Keratinocyte (primary cell): ENCODE results near the gene FAM174A. TPM values are rescaled to one million over a fixed set of nuclear protein-coding genes. Genes with fewer than 3 reads are reported as not detected.
A peak's percentile ranks its signal among the peaks of the same experiment; 100 is the strongest.

Experiments
- DNase-seq: peaks from one replicate; pipeline ENCODE4 v3.0.0-alpha.2; 2011; ENCODE audit warnings: low read depth, missing footprints, low spot score
- FAIRE-seq: peaks from 2 replicates; lab custom pipeline; 2011; peaks lifted over from hg19 to GRCh38; lab: Jason Lieb, UNC
- H2AFZ ChIP-seq: 2 replicates; pipeline ENCODE4 v1.6.0; 2012; ENCODE audit warnings: low read length, control low read depth, inconsistent platforms; ENCODE audit not compliant: control insufficient read depth
- H3K27ac ChIP-seq: 2 replicates; pipeline ENCODE4 v1.5.1; 2011; ENCODE audit warnings: low read length; ENCODE audit not compliant: control insufficient read depth, insufficient read depth
- H3K27me3 ChIP-seq: 3 replicates; pipeline ENCODE4 v1.6.0; 2011; ENCODE audit warnings: low read length; ENCODE audit not compliant: control insufficient read depth, insufficient read depth; ENCODE audit errors: extremely low read depth
- H3K36me3 ChIP-seq, 2 experiments: 2 replicates in 1 of 2; 3 replicates in 1 of 2; pipeline ENCODE4 v1.5.1; 2011; ENCODE audit warnings: low read length in 2 of 2, mild to moderate bottlenecking in 1 of 2; ENCODE audit not compliant: control insufficient read depth in 2 of 2, insufficient read depth in 2 of 2; ENCODE audit errors: extremely low read depth in 1 of 2
- H3K4me1 ChIP-seq: 3 replicates; pipeline ENCODE4 v1.5.1; 2011; ENCODE audit warnings: low read length; ENCODE audit not compliant: control insufficient read depth, insufficient read depth; ENCODE audit errors: extremely low read depth
- H3K4me2 ChIP-seq: 3 replicates; pipeline ENCODE4 v1.6.0; 2011; ENCODE audit warnings: low read depth, low read length; ENCODE audit not compliant: control insufficient read depth, insufficient read depth; ENCODE audit errors: extremely low read depth
- H3K4me3 ChIP-seq, 3 experiments: fragments of 200-600 bp in 1 of 3; sonication (generic) in 1 of 3; 2 replicates in 2 of 3; 3 replicates in 1 of 3; pipeline ENCODE4 v1.5.1; 2011 to 2016; ENCODE audit warnings: low read length in 3 of 3, mild to moderate bottlenecking in 3 of 3, control low read depth in 2 of 3, inconsistent platforms in 1 of 3, low read depth in 1 of 3, mixed read lengths in 1 of 3, mixed run types in 1 of 3, moderate library complexity in 1 of 3; ENCODE audit not compliant: control insufficient read depth in 2 of 3, insufficient read depth in 2 of 3; ENCODE audit errors: extremely low read depth in 1 of 3
- H3K79me2 ChIP-seq: 2 replicates; pipeline ENCODE4 v1.6.0; 2012; ENCODE audit warnings: low read length; ENCODE audit not compliant: control insufficient read depth, insufficient read depth
- H3K9ac ChIP-seq: 3 replicates; pipeline ENCODE4 v1.6.0; 2011; ENCODE audit warnings: low read length; ENCODE audit not compliant: control insufficient read depth, insufficient read depth; ENCODE audit errors: extremely low read depth
- H3K9me1 ChIP-seq: 3 replicates; pipeline ENCODE4 v1.6.0; 2011; ENCODE audit warnings: low read length; ENCODE audit not compliant: control insufficient read depth, insufficient read depth; ENCODE audit errors: extremely low read depth
- H3K9me3 ChIP-seq: 2 replicates; pipeline ENCODE4 v1.5.1; 2012; ENCODE audit warnings: low read depth, low read length; ENCODE audit not compliant: control insufficient read depth
- H4K20me1 ChIP-seq: 3 replicates; pipeline ENCODE4 v1.6.0; 2011; ENCODE audit warnings: low read length; ENCODE audit not compliant: control insufficient read depth, insufficient read depth; ENCODE audit errors: extremely low read depth
- CTCF ChIP-seq, 3 experiments: IDR thresholded peaks in 1 of 3; conservative IDR thresholded peaks in 1 of 3; optimal IDR thresholded peaks in 1 of 3; 2 replicates in 2 of 3; 3 replicates in 1 of 3; pipeline versions ENCODE3 to v1.5.1; 2011; ENCODE audit warnings: low read length in 3 of 3, mild to moderate bottlenecking in 3 of 3, moderate library complexity in 2 of 3, control low read depth in 1 of 3, inconsistent platforms in 1 of 3; ENCODE audit not compliant: insufficient read depth in 2 of 3; ENCODE audit errors: extremely low read depth in 1 of 3
- EZH2 ChIP-seq: IDR thresholded peaks from one replicate; pipeline ENCODE4 v1.6.1; 2012; ENCODE audit warnings: inconsistent platforms, mild to moderate bottlenecking, low read length, moderate library complexity
- dilution Hi-C: fragments of 300-500 bp; cut with MboI; formaldehyde crosslinking; loops from one replicate; pipeline ENCODE4 v1.7.0; 2020; ENCODE audit warnings: low sequenced_read_pairs; ENCODE audit not compliant: extremely low pct_ligation_motif_present
- polyA plus RNA-seq, 5 experiments: library from polyadenylated mRNA; depleted of rRNA in 3 of 5; stranded (reverse) in 3 of 5; stranded (forward) in 1 of 5; unstranded in 1 of 5; fragments of >200 nt; gene quantifications; 1 replicate in 1 of 5; 2 replicates in 3 of 5; 3 replicates in 1 of 5; pipeline versions ENCODE4 v1.2.1 to v1.2.3, GENCODE V29; 2011 to 2012; ENCODE audit warnings: missing spikeins in 2 of 5, low read depth in 1 of 5, low replicate concordance in 1 of 5

Gene FAM174A
- polyA plus RNA-seq, 1 donor (not counting 4 experiments of a cell fraction or from before 2014, with no cell fraction given) = 17.3 TPM

- Histone ChIP-seq H3K27me3 (no peaks in the 10 kb centered on the region), H4K20me1 (no peaks in the 10 kb centered on the region), H3K27ac (no peak overlapping the region), H3K9ac (no peak overlapping the region), H3K4me2 (no peak overlapping the region), H3K79me2 (no peaks in the 10 kb centered on the region), H3K36me3 (no peaks in the 10 kb centered on the region), H3K9me3 (no peaks in the 10 kb centered on the region), H2AFZ (no peak overlapping the region), H3K9me1 (no peaks in the 10 kb centered on the region), H3K4me3 (no peak overlapping the region), H3K4me1 (peaks cover 8% of the 10 kb centered on the region)
- TF ChIP-seq EZH2 (no peak), CTCF (optimal IDR thresholded peaks at IDR 0.05 in 1 of 3, IDR thresholded peaks at IDR 0.05 in 1 of 3, conservative IDR thresholded peaks at IDR 0.05 in 1 of 3; ENCODE audit: extremely low read depth in 1 of 3, insufficient read depth in 2 of 3, low read length in 3 of 3) (peak; percentile 7 to 46 (median 20))
- DNase-seq (peak; percentile 60), FAIRE-seq (peak; percentile 71)
- dilution Hi-C loops = no loop called here
Measured at GRCh38 chr5:100517301-100517974, 17.7 kb upstream of the FAM174A start.

GRCh38 chr5:100518377-100518776 is 16.8 kb upstream of the FAM174A start:
- Histone ChIP-seq H3K9ac (no peak overlapping the region), H3K4me2 (no peak overlapping the region), H3K27ac (no peak overlapping the region), H3K79me2 (no peaks in the 10 kb centered on the region), H2AFZ (no peak overlapping the region), H3K9me3 (no peaks in the 10 kb centered on the region), H3K27me3 (no peaks in the 10 kb centered on the region), H3K9me1 (no peaks in the 10 kb centered on the region), H3K36me3 (no peaks in the 10 kb centered on the region), H4K20me1 (no peaks in the 10 kb centered on the region), H3K4me3 (no peak overlapping the region), H3K4me1 (peaks cover 8% of the 10 kb centered on the region)
- FAIRE-seq (no peak), DNase-seq (no peak)
- TF ChIP-seq CTCF (optimal IDR thresholded peaks at IDR 0.05 in 1 of 3, IDR thresholded peaks at IDR 0.05 in 1 of 3, conservative IDR thresholded peaks at IDR 0.05 in 1 of 3; ENCODE audit: extremely low read depth in 1 of 3, insufficient read depth in 2 of 3, low read length in 3 of 3) (peak in 2 of 3 experiments; percentile 31 to 42), EZH2 (no peak)
- dilution Hi-C loops = no loop called here
